Mesendoderm (in vitro differentiated cells): Measurements from ENCODE around the gene KCNE4.

Experiments
- DNase-seq: peaks from one replicate; pipeline ENCODE4 v3.0.0; 2013
- H2AK5ac ChIP-seq: 2 replicates; pipeline ENCODE4 v1.6.1; 2013; ENCODE audit warnings: low read length, inconsistent platforms
- H2BK120ac ChIP-seq: 2 replicates; pipeline ENCODE4 v1.6.1; 2013; ENCODE audit warnings: low read depth, mild to moderate bottlenecking, low read length, moderate library complexity, mixed read lengths
- H2BK15ac ChIP-seq: replicated peaks from 2 replicates; pipeline ENCODE4 v1.6.1; 2013; ENCODE audit warnings: low read depth, mild to moderate bottlenecking, moderate library complexity
- H2BK5ac ChIP-seq: 2 replicates; pipeline ENCODE4 v1.6.1; 2013; ENCODE audit warnings: low read length, inconsistent platforms
- H3K18ac ChIP-seq: 2 replicates; pipeline ENCODE4 v1.6.1; 2013; ENCODE audit warnings: mild to moderate bottlenecking, low read length, mixed read lengths
- H3K23ac ChIP-seq: one replicate; pipeline ENCODE4 v1.6.1; 2013; ENCODE audit warnings: low read length
- H3K27ac ChIP-seq: 2 replicates; pipeline ENCODE4 v1.5.1; 2013; ENCODE audit warnings: low read depth, mild to moderate bottlenecking, inconsistent platforms, low read length, moderate library complexity
- H3K27me3 ChIP-seq: 2 replicates; pipeline ENCODE4 v1.6.1; 2013; ENCODE audit warnings: low read length, control low read depth, mild to moderate bottlenecking, inconsistent platforms; ENCODE audit not compliant: insufficient read depth, poor library complexity
- H3K36me3 ChIP-seq: 2 replicates; pipeline ENCODE4 v1.6.1; 2013; ENCODE audit warnings: low read length, inconsistent platforms; ENCODE audit not compliant: control insufficient read depth, insufficient read depth
- H3K4ac ChIP-seq: one replicate; pipeline ENCODE4 v1.6.1; 2013; ENCODE audit warnings: low read depth, mild to moderate bottlenecking, low read length, moderate library complexity
- H3K4me1 ChIP-seq: 2 replicates; pipeline ENCODE4 v1.6.1; 2013; ENCODE audit warnings: low read depth, low read length, inconsistent platforms; ENCODE audit not compliant: control insufficient read depth
- H3K4me2 ChIP-seq: 2 replicates; pipeline ENCODE4 v1.6.1; 2013; ENCODE audit warnings: low read length
- H3K4me3 ChIP-seq: 2 replicates; pipeline ENCODE4 v1.5.1; 2013; ENCODE audit warnings: mild to moderate bottlenecking, low read length
- H3K56ac ChIP-seq: one replicate; pipeline ENCODE4 v1.6.1; 2013; ENCODE audit warnings: low read length
- H3K79me1 ChIP-seq: 2 replicates; pipeline ENCODE4 v1.6.1; 2013; ENCODE audit warnings: low read length, inconsistent platforms
- H3K79me2 ChIP-seq: 2 replicates; pipeline ENCODE4 v1.6.1; 2013; ENCODE audit warnings: mild to moderate bottlenecking, low read length; ENCODE audit not compliant: control insufficient read depth, insufficient read depth
- H3K9ac ChIP-seq: 2 replicates; pipeline ENCODE4 v1.6.1; 2013; ENCODE audit warnings: low read length, inconsistent platforms
- H4K5ac ChIP-seq: one replicate; pipeline ENCODE4 v1.6.1; 2013; ENCODE audit warnings: low read length
- H4K8ac ChIP-seq: one replicate; pipeline ENCODE4 v1.6.1; 2013; ENCODE audit warnings: low read depth, mild to moderate bottlenecking, control low read depth, low read length, moderate library complexity
- WGBS: extraction: QIAGEN DNeasy Blood & Tissue Kit; methylation state at CpG from one replicate; pipeline ENCODE4 v1.1.7; 2013; ENCODE audit warnings: low lambda C conversion rate, missing lambda C conversion rate; ENCODE audit not compliant: insufficient coverage; ENCODE audit errors: extremely low coverage; 5-methylcytosine and 5-hydroxymethylcytosine counted together

KCNE4 gene

GRCh38 chr2:223093436-223094241 lies 41.6 kb downstream of the KCNE4 start:
- no peak overlapping the region for H2BK15ac ChIP-seq
- H3K27ac ChIP-seq, result no peak overlapping the region
- H2BK5ac ChIP-seq, result no peak overlapping the region
- no peak overlapping the region for H4K8ac ChIP-seq
- H3K4me2 ChIP-seq, result no peak overlapping the region
- peak overlapping the region; percentile 1 for H3K56ac ChIP-seq
- no peak overlapping the region for H2BK120ac ChIP-seq
- H3K4me1 ChIP-seq, result peaks cover 2% of the 10 kb centered on the region
- H3K36me3 ChIP-seq, result no peaks in the 10 kb centered on the region
- no CpG with 5 or more reads among the region's 7 CpGs for WGBS
- no peak overlapping the region for H3K9ac ChIP-seq
- H4K5ac ChIP-seq, result no peak overlapping the region
- H3K27me3 ChIP-seq, result no peaks in the 10 kb centered on the region
- H3K23ac ChIP-seq, result no peak overlapping the region
- H3K18ac ChIP-seq, result peak overlapping the region; percentile 39
- no peaks in the 10 kb centered on the region for H3K79me2 ChIP-seq
- H2AK5ac ChIP-seq, result no peak overlapping the region
- H3K79me1 ChIP-seq, result no peaks in the 10 kb centered on the region
- H3K4me3 ChIP-seq, result no peak overlapping the region
- no peak overlapping the region for H3K4ac ChIP-seq
- peak; percentile 67 for DNase-seq

DNA sequence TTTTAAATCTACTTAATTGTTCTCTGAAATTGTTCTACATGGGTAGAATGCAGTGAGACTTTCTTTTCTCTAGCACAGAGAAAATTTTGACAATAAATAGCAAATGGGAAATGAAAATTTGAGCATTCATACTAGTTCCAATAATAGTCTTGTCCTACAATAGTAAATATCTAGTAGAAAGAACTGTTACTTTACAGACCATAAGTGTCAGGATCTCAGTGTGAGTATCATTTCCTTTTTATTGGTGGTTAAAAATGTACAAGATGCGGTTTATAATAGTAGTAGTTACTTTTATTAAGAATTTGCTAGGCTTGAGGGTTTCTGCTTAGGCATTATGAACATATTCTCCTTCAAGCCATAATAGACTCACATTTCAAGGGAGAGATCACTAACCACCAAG lies 43.2 kb downstream of the KCNE4 start:
- no peak overlapping the region for H4K8ac ChIP-seq
- no peaks in the 10 kb centered on the region for H3K36me3 ChIP-seq
- H3K4ac ChIP-seq, result no peak overlapping the region
- H3K23ac ChIP-seq, result no peak overlapping the region
- no peak overlapping the region for H3K9ac ChIP-seq
- H2BK5ac ChIP-seq, result no peak overlapping the region
- H3K4me3 ChIP-seq, result no peak overlapping the region
- H3K27me3 ChIP-seq, result no peaks in the 10 kb centered on the region
- DNase-seq, result no peak
- no peak overlapping the region for H2BK15ac ChIP-seq
- H4K5ac ChIP-seq, result no peak overlapping the region
- no peak overlapping the region for H2AK5ac ChIP-seq
- H3K4me1 ChIP-seq, result peaks cover 2% of the 10 kb centered on the region
- no peak overlapping the region for H3K18ac ChIP-seq
- no peak overlapping the region for H3K4me2 ChIP-seq
- H3K27ac ChIP-seq, result no peak overlapping the region
- H2BK120ac ChIP-seq, result no peak overlapping the region
- no peaks in the 10 kb centered on the region for H3K79me1 ChIP-seq
- H3K56ac ChIP-seq, result no peak overlapping the region
- no CpG with 5 or more reads among the region's 1 CpG for WGBS
- no peaks in the 10 kb centered on the region for H3K79me2 ChIP-seq

DNA sequence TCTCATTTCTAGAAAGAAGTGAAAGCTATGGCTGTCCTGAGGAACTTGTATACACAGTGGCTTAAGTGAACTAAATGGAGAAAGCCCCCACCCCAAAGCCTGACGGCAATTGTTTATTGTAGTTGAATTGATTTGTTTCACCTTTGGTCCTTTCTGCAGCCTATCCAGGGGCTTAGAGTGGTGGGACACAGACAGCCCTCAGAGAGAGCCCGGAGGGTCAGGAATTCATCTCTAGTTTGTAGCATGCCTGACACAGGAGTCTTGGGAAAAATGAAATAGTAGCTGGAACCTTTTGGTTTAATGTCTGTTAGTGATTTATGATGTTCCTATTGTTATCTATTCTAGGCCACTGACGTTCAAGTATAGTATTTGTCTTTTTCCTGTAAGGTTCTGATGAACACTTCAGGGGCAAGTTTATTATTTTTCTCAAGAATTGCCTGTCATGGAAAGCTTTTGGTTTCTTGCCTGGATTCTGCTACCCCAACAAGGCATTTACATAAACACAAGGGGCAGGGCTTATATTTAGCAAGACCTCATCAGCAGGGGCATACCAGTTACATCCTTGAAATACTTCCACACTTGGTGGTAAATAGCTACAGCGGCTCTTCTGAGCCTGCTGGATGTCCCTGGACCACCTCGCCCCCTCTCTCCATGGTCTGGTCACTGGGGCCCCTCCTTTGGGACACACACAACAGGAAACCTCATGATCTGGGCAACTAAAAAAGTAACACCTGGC lies 44.4 kb downstream of the KCNE4 start:
- no peak overlapping the region for H3K4me2 ChIP-seq

GRCh38 chr2:223097888-223098383 lies 45.9 kb downstream of the KCNE4 start:
- Histone ChIP-seq H3K23ac (no peak overlapping the region), H3K79me1 (no peaks in the 10 kb centered on the region), H3K56ac (no peak overlapping the region), H3K4ac (no peak overlapping the region), H3K4me2 (no peak overlapping the region), H3K27me3 (no peaks in the 10 kb centered on the region), H4K8ac (no peak overlapping the region), H3K4me3 (no peak overlapping the region), H2BK120ac (no peak overlapping the region), H2AK5ac (no peak overlapping the region), H2BK5ac (no peak overlapping the region), H3K4me1 (peaks cover 5% of the 10 kb centered on the region), H3K27ac (no peak overlapping the region), H2BK15ac (no peak overlapping the region), H3K79me2 (no peaks in the 10 kb centered on the region), H3K36me3 (no peaks in the 10 kb centered on the region), H3K9ac (no peak overlapping the region), H4K5ac (no peak overlapping the region), H3K18ac (no peak overlapping the region)
- WGBS, result no CpG with 5 or more reads among the region's 6 CpGs
- DNase-seq, result no peak

More for the DNA sequence above, 44.4 kb downstream of the KCNE4 start:
- H4K5ac ChIP-seq, result no peak overlapping the region
- H2BK15ac ChIP-seq, result no peak overlapping the region
- no peak overlapping the region for H3K4me3 ChIP-seq
- no peak overlapping the region for H3K4ac ChIP-seq
- no peak overlapping the region for H4K8ac ChIP-seq
- no peak overlapping the region for H3K27ac ChIP-seq
- H3K4me1 ChIP-seq, result peaks cover 4% of the 10 kb centered on the region
- no peak overlapping the region for H3K9ac ChIP-seq
- no peaks in the 10 kb centered on the region for H3K79me2 ChIP-seq
- H3K27me3 ChIP-seq, result no peaks in the 10 kb centered on the region
- H2AK5ac ChIP-seq, result no peak overlapping the region
- H2BK5ac ChIP-seq, result no peak overlapping the region
- no peak overlapping the region for H3K18ac ChIP-seq
- no peaks in the 10 kb centered on the region for H3K79me1 ChIP-seq
- no CpG with 5 or more reads among the region's 5 CpGs for WGBS
- DNase-seq, result peak; percentile 77
- no peak overlapping the region for H2BK120ac ChIP-seq
- H3K23ac ChIP-seq, result no peak overlapping the region
- no peaks in the 10 kb centered on the region for H3K36me3 ChIP-seq
- H3K56ac ChIP-seq, result no peak overlapping the region

GRCh38 chr2:223099561-223099960 lies 47.6 kb downstream of the KCNE4 start:
- Histone ChIP-seq H2AK5ac (no peak overlapping the region), H3K9ac (no peak overlapping the region), H3K27ac (no peak overlapping the region), H3K79me2 (no peaks in the 10 kb centered on the region), H2BK120ac (no peak overlapping the region), H3K4me1 (peaks cover 3% of the 10 kb centered on the region), H4K5ac (no peak overlapping the region), H3K23ac (no peak overlapping the region), H2BK15ac (no peak overlapping the region), H3K4me3 (no peak overlapping the region), H3K4me2 (no peak overlapping the region), H3K4ac (no peak overlapping the region), H3K79me1 (no peaks in the 10 kb centered on the region), H2BK5ac (no peak overlapping the region), H3K18ac (no peak overlapping the region), H3K36me3 (no peaks in the 10 kb centered on the region), H3K27me3 (no peaks in the 10 kb centered on the region), H3K56ac (no peak overlapping the region), H4K8ac (no peak overlapping the region)
- DNase-seq, result no peak
- no CpG with 5 or more reads among the region's 3 CpGs for whole genome bisulfite sequencing
